Activated B cell treated with CpG ODN at 0.5 μM for 24 hours (primary cell): Measurements from ENCODE around the gene RHBDF1. TPM values are rescaled to one million over a fixed set of nuclear protein-coding genes. Genes with fewer than 3 reads are reported as not detected.
"Not testable (repeated sequence)": the region's sequence is repeated elsewhere in the genome, so short reads cannot be mapped to it uniquely, and the experiment has no call there.

Experiments
- ATAC-seq: fragments of 200-7000 bp; cut with Tn5 transposase; one replicate; pipeline ENCODE4 v1.10.0; 2021; ENCODE audit warnings: low read depth, mild to moderate bottlenecking, moderate library complexity
- CTCF ChIA-PET: fragments of 350-600 bp; sonication (Branson Sonifier 250); formaldehyde crosslinking; loops from one replicate; lab custom pipeline; 2021; ENCODE audit warnings: antibody characterized with exemption; lab: Charles Lee
- POLR2A ChIA-PET: fragments of 350-600 bp; sonication (Branson Sonifier 250); formaldehyde crosslinking; loops from one replicate; lab custom pipeline; 2021; ENCODE audit warnings: antibody characterized with exemption; lab: Charles Lee
- DNase-seq: peaks from one replicate; pipeline ENCODE4 v3.0.0; 2022
- H3K27ac Mint-ChIP-seq: one replicate; pipeline ENCODE4 v1.8.0; 2020; ENCODE audit warnings: mixed read lengths
- H3K27me3 Mint-ChIP-seq: one replicate; pipeline ENCODE4 v1.8.0; 2021; ENCODE audit warnings: mixed read lengths
- H3K36me3 Mint-ChIP-seq: one replicate; pipeline ENCODE4 v1.8.0; 2021; ENCODE audit warnings: low read depth, mixed read lengths
- H3K4me1 Mint-ChIP-seq: one replicate; pipeline ENCODE4 v1.8.0; 2021; ENCODE audit warnings: mixed read lengths
- H3K4me3 Mint-ChIP-seq: one replicate; pipeline ENCODE4 v1.8.0; 2020; ENCODE audit warnings: mild to moderate bottlenecking, mixed read lengths
- H3K9me3 Mint-ChIP-seq: one replicate; pipeline ENCODE4 v1.8.0; 2020; ENCODE audit warnings: mixed read lengths
- intact Hi-C: fragments of 100-400 bp; cut with micrococcal nuclease; formaldehyde crosslinking; loops from one replicate; pipeline ENCODE4 v1.15.1; 2024
- total RNA-seq: library from RNA; stranded (reverse); gene quantifications from 2 replicates; pipeline ENCODE4 v1.2.3, GENCODE V29; 2022
- TF ChIP-seq, protein P1 (sequence below): fragments of 200-600 bp; IDR thresholded peaks from one replicate; pipeline ENCODE4 v1.8.0; 2022; ENCODE audit warnings: antibody characterized with exemption, mild to moderate bottlenecking

RHBDF1 gene
- total RNA-seq, 1 donor from 2014 or later = 0.67 TPM

- H3K27me3 Mint-ChIP-seq = no peaks in the 10 kb centered on the region
- H3K4me1 Mint-ChIP-seq = peaks cover 73% of the 10 kb centered on the region
- H3K36me3 Mint-ChIP-seq = no peaks in the 10 kb centered on the region
- ChIA-PET CTCF (no interaction called here), POLR2A (interaction anchor here (2.3 kb wide), 1 partner anchor 17 kb away, joined by 23 read pairs; the partner anchor contains the start of genes POLR3K and SNRNP25)
- peak overlapping the region; percentile 68 for H3K4me3 Mint-ChIP-seq
- H3K27ac Mint-ChIP-seq = peak overlapping the region; percentile 95
- TF ChIP-seq, protein P1, sequence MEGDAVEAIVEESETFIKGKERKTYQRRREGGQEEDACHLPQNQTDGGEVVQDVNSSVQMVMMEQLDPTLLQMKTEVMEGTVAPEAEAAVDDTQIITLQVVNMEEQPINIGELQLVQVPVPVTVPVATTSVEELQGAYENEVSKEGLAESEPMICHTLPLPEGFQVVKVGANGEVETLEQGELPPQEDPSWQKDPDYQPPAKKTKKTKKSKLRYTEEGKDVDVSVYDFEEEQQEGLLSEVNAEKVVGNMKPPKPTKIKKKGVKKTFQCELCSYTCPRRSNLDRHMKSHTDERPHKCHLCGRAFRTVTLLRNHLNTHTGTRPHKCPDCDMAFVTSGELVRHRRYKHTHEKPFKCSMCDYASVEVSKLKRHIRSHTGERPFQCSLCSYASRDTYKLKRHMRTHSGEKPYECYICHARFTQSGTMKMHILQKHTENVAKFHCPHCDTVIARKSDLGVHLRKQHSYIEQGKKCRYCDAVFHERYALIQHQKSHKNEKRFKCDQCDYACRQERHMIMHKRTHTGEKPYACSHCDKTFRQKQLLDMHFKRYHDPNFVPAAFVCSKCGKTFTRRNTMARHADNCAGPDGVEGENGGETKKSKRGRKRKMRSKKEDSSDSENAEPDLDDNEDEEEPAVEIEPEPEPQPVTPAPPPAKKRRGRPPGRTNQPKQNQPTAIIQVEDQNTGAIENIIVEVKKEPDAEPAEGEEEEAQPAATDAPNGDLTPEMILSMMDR = no peak
- intact Hi-C loops = no loop called here
- ATAC-seq (no peak), DNase-seq (no peak)
- H3K9me3 Mint-ChIP-seq = no peaks in the 10 kb centered on the region
Observed at GRCh38 chr16:35678-36305, 36.6 kb downstream of the RHBDF1 start.

- Mint-ChIP-seq H3K9me3 (no peaks in the 10 kb centered on the region), H3K27me3 (no peaks in the 10 kb centered on the region), H3K4me1 (peaks cover 77% of the 10 kb centered on the region), H3K36me3 (no peaks in the 10 kb centered on the region), H3K4me3 (peak overlapping the region; percentile 68), H3K27ac (peak overlapping the region; percentile 95)
- ATAC-seq = peak; percentile 67
- ChIA-PET CTCF (no interaction called here), POLR2A (interaction anchor here (2.3 kb wide), 1 partner anchor 18 kb away, joined by 23 read pairs; the partner anchor contains the start of genes POLR3K and SNRNP25)
- intact Hi-C loops = no loop called here
- TF ChIP-seq, protein P1 = no peak
- DNase-seq = peak; percentile 42
Observed at GRCh38 chr16:35011-35677, 37.3 kb downstream of the RHBDF1 start.

DNA sequence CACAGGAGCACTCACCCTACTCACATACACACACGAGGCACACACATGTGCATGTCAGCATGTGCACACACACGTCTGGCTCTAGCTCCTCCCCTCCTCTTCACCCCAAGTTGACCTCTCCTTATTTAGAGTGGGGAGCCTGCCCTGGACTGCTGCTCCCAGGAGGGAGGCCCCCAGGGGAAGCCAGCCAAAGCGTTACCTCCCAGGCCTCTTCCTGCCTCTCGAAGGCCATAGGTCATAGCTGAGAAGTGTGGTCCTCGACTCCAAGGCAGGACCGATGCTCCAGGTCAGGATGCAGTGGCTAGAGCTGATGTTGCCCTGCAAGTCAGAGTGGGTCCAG is 37.8 kb downstream of the RHBDF1 start:
- ChIA-PET POLR2A (interaction anchor here (0.5 to 2.3 kb wide), 2 partner anchors 10 to 19 kb away, joined by 3 to 23 read pairs; partner anchors contain the start of genes POLR3K and SNRNP25), CTCF (no interaction called here)
- no peak for DNase-seq
- TF ChIP-seq, protein P1 = no peak
- Mint-ChIP-seq H3K9me3 (no peaks in the 10 kb centered on the region), H3K27ac (peak overlapping the region; percentile 95), H3K27me3 (no peaks in the 10 kb centered on the region), H3K36me3 (no peaks in the 10 kb centered on the region), H3K4me3 (peak overlapping the region; percentile 68), H3K4me1 (peaks cover 72% of the 10 kb centered on the region)
- ATAC-seq = peak; percentile 4
- intact Hi-C loops = no loop called here

GRCh38 chr16:33877-34647 is 38.4 kb downstream of the RHBDF1 start:
- Mint-ChIP-seq H3K9me3 (no peaks in the 10 kb centered on the region), H3K27ac (peak overlapping the region; percentile 95), H3K4me1 (peaks cover 66% of the 10 kb centered on the region), H3K27me3 (no peaks in the 10 kb centered on the region), H3K36me3 (no peaks in the 10 kb centered on the region), H3K4me3 (peak overlapping the region; percentile 68)
- DNase-seq (no peak), ATAC-seq (no peak)
- ChIA-PET CTCF (no interaction called here), POLR2A (interaction anchor here (0.5 to 2.3 kb wide), 3 partner anchors 9 to 23 kb away, joined by 3 to 23 read pairs (median 7); partner anchors contain the start of genes POLR3K and SNRNP25)
- TF ChIP-seq, protein P1 = no peak
- intact Hi-C loops = no loop called here

GRCh38 chr16:33154-33876 is 39.1 kb downstream of the RHBDF1 start:
- CTCF ChIA-PET = not testable (repeated sequence)

GRCh38 chr16:30627-31026 is 41.8 kb downstream of the RHBDF1 start:
- intact Hi-C loops, CTCF ChIA-PET, H3K27me3 Mint-ChIP-seq: not testable (repeated sequence)

More at GRCh38 chr16:33154-33876, 39.1 kb downstream of the RHBDF1 start:
- POLR2A ChIA-PET = interaction anchor here (0.6 to 2.3 kb wide), 2 partner anchors 20 to 24 kb away, joined by 7 to 23 read pairs; partner anchors contain the start of genes POLR3K and SNRNP25
- H3K4me1 Mint-ChIP-seq = peaks cover 59% of the 10 kb centered on the region
- intact Hi-C loops, H3K36me3 Mint-ChIP-seq, DNase-seq, H3K27me3 Mint-ChIP-seq, ATAC-seq, H3K9me3 Mint-ChIP-seq: not testable (repeated sequence)
- H3K27ac Mint-ChIP-seq = peak overlapping the region; percentile 61
- H3K4me3 Mint-ChIP-seq = peak overlapping the region; percentile 68

DNA sequence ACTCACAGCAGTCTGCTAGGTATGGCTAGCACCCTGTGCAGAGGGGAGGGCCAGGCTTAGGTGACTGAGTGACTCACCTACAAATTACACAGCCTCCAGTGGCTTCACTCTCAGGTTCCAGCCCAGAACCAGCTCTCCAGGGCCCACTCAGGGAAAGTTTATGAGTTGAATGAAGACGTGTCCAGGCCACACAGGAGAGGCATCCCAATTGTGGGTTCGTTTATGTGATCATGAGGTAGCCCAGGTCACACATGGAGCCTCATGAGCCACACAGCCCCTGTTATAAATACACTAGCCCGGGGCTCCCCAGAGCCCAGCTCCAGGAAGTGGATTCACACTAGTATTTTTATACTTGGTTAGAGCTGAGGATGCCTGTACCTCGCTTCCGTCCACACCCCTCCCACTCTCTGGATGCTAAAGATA is 46.5 kb downstream of the RHBDF1 start:
- H3K4me1 Mint-ChIP-seq, DNase-seq, CTCF ChIA-PET, H3K4me3 Mint-ChIP-seq, H3K27ac Mint-ChIP-seq, H3K9me3 Mint-ChIP-seq, H3K36me3 Mint-ChIP-seq, POLR2A ChIA-PET, H3K27me3 Mint-ChIP-seq, intact Hi-C loops: not testable (repeated sequence)
- peak; percentile 72 for ATAC-seq

More at GRCh38 chr16:30627-31026, 41.8 kb downstream of the RHBDF1 start:
- ATAC-seq, H3K9me3 Mint-ChIP-seq, DNase-seq, H3K4me3 Mint-ChIP-seq, POLR2A ChIA-PET, H3K36me3 Mint-ChIP-seq: not testable (repeated sequence)
- H3K4me1 Mint-ChIP-seq = peaks cover 32% of the 10 kb centered on the region
- H3K27ac Mint-ChIP-seq = peak overlapping the region; percentile 50
